Transverse colon (tissue), 4 donors: ENCODE data around the gene LRP5.

ENCODE experiments used
- EP300 ChIP-seq: sonication (generic); formaldehyde crosslinking; IDR thresholded peaks from one replicate; pipeline ENCODE4 v1.6.1; 2017; ENCODE audit warnings: antibody characterized with exemption, low read depth
- POLR2AphosphoS5 ChIP-seq, 3 donors: sonication (generic); formaldehyde crosslinking; IDR thresholded peaks; one replicate each; pipeline ENCODE4 v1.6.1; 2016; ENCODE audit warnings: antibody characterized with exemption in 3 of 3
- TF ChIP-seq, protein P1 (sequence below), 5 experiments: fragments of 200-600 bp in 3 of 5; fragments of 450-650 bp in 2 of 5; sonication (generic) in 3 of 5; IDR thresholded peaks; 1 replicate in 2 of 5; 2 replicates in 3 of 5; pipeline ENCODE4 v1.5.1; 2016 to 2017; ENCODE audit warnings: antibody characterized with exemption in 5 of 5, inconsistent platforms in 3 of 5, mild to moderate bottlenecking in 2 of 5, moderate library complexity in 1 of 5

DNA sequence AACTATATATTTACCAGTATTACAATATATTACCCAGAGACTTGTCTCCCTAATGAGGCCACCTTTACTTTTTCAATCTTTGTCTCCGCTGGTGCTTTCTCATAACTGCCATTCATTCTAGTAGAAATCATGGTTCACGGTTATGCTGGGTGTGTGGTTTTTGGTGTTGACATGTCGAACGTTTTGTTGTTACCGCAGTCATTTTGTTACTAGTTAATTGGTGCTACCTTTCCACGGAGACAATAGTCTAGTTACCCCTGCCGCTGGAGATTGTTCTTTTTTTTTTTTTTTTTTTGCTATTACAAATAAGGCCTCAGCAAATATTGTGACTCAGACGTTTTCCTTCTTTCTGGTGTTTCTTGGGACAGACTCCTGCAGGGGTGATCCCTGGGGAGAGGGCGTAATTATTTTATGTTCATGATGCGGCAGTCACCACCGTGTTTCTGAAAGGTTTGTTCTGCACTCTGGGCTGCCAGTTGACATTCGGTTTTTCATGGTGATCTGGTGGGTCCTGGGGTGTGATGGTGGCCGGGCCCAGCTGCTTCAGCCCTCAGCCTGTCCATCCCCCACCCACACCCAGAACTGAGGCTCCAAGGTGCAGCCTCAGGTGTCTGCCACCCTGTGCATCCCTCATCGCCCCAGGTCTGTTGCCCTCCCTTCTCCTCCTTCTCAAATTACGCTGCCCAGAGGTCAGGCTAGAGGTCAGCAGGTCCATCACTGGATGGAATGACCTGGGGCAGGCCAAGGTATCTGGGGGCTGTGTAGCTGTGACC is 28.6 kb downstream of the LRP5 start:
- TF ChIP-seq, protein P1, sequence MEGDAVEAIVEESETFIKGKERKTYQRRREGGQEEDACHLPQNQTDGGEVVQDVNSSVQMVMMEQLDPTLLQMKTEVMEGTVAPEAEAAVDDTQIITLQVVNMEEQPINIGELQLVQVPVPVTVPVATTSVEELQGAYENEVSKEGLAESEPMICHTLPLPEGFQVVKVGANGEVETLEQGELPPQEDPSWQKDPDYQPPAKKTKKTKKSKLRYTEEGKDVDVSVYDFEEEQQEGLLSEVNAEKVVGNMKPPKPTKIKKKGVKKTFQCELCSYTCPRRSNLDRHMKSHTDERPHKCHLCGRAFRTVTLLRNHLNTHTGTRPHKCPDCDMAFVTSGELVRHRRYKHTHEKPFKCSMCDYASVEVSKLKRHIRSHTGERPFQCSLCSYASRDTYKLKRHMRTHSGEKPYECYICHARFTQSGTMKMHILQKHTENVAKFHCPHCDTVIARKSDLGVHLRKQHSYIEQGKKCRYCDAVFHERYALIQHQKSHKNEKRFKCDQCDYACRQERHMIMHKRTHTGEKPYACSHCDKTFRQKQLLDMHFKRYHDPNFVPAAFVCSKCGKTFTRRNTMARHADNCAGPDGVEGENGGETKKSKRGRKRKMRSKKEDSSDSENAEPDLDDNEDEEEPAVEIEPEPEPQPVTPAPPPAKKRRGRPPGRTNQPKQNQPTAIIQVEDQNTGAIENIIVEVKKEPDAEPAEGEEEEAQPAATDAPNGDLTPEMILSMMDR (IDR thresholded peaks at IDR 0.05), result no peak
- TF ChIP-seq EP300, result no peak
- TF ChIP-seq POLR2AphosphoS5 (IDR thresholded peaks at IDR 0.05), result no peak
